Left ventricle myocardium inferior (tissue), 1 donor: ENCODE results near the gene AFAP1. TPM values are rescaled to one million over a fixed set of nuclear protein-coding genes. Genes with fewer than 3 reads are reported as not detected.

Experiments
- DNase-seq: peaks from one replicate; pipeline ENCODE4 v3.0.0-alpha.2; 2020
- H3K27ac ChIP-seq: fragments of 200-600 bp; replicated peaks from 2 replicates; pipeline ENCODE4 v1.8.0; 2021
- H3K27me3 ChIP-seq: fragments of 200-600 bp; 2 replicates; pipeline ENCODE4 v1.8.0; 2021; ENCODE audit warnings: low read depth
- H3K36me3 ChIP-seq: fragments of 200-600 bp; 2 replicates; pipeline ENCODE4 v1.8.0; 2021
- H3K4me1 ChIP-seq: fragments of 200-600 bp; 2 replicates; pipeline ENCODE4 v1.8.0; 2021
- H3K4me3 ChIP-seq: fragments of 200-600 bp; 2 replicates; pipeline ENCODE4 v1.8.0; 2021; ENCODE audit warnings: mild to moderate bottlenecking, moderate library complexity
- H3K9me3 ChIP-seq: fragments of 200-600 bp; replicated peaks from 2 replicates; pipeline ENCODE4 v1.8.0; 2021
- CTCF ChIP-seq: fragments of 200-600 bp; IDR thresholded peaks from 2 replicates; pipeline ENCODE4 v1.8.0; 2021; ENCODE audit warnings: antibody characterized with exemption, mild to moderate bottlenecking, borderline replicate concordance
- intact Hi-C: fragments of 100-400 bp; cut with micrococcal nuclease; formaldehyde crosslinking; loops from one replicate; pipeline ENCODE4 v1.11.0; 2022
- total RNA-seq: library from RNA; stranded (reverse); fragmentation: NEBNext Ultra II Directional; extraction: Animal tissue kit (Norgen Biotek cat#: 25700); gene quantifications from one replicate; pipeline ENCODE4 v1.2.1, GENCODE V29; 2021
- donor health status: DM: no; HTN: yes; CAD: no; lungs with severe emphysema.

The AFAP1 gene
- total RNA-seq, 1 donor from 2014 or later = 6.8 TPM

GRCh38 chr4:7867191-7867590, 72.5 kb downstream of the AFAP1 start:
- H3K4me3 ChIP-seq = no peak overlapping the region
- intact Hi-C loops = no loop called here
- no peak for DNase-seq
- H3K27ac ChIP-seq = no peak overlapping the region
- TF ChIP-seq CTCF = no peak
- peaks cover 14% of the 10 kb centered on the region for H3K36me3 ChIP-seq
- H3K27me3 ChIP-seq = no peaks in the 10 kb centered on the region
- peaks cover 22% of the 10 kb centered on the region for H3K4me1 ChIP-seq
- H3K9me3 ChIP-seq = no peaks in the 10 kb centered on the region

- Histone ChIP-seq H3K36me3 (peaks cover 14% of the 10 kb centered on the region), H3K4me1 (peaks cover 19% of the 10 kb centered on the region), H3K9me3 (no peaks in the 10 kb centered on the region), H3K4me3 (no peak overlapping the region), H3K27me3 (no peaks in the 10 kb centered on the region), H3K27ac (no peak overlapping the region)
- TF ChIP-seq CTCF = no peak
- no peak for DNase-seq
- intact Hi-C loops = no loop called here
These were observed 74.1 kb downstream of the AFAP1 start for GRCh38 chr4:7865533-7865932.

GRCh38 chr4:7864685-7865084, 75.0 kb downstream of the AFAP1 start:
- H3K4me3 ChIP-seq = no peak overlapping the region
- H3K27ac ChIP-seq = no peak overlapping the region
- intact Hi-C loops = no loop called here
- DNase-seq = no peak
- H3K36me3 ChIP-seq = peaks cover 14% of the 10 kb centered on the region
- no peak for TF ChIP-seq CTCF
- peaks cover 16% of the 10 kb centered on the region for H3K4me1 ChIP-seq
- H3K27me3 ChIP-seq = no peaks in the 10 kb centered on the region
- no peaks in the 10 kb centered on the region for H3K9me3 ChIP-seq

- no peak for DNase-seq
- H3K27ac ChIP-seq = no peak overlapping the region
- no peak overlapping the region for H3K4me3 ChIP-seq
- peaks cover 16% of the 10 kb centered on the region for H3K4me1 ChIP-seq
- no peaks in the 10 kb centered on the region for H3K27me3 ChIP-seq
- no peak for TF ChIP-seq CTCF
- H3K36me3 ChIP-seq = peaks cover 14% of the 10 kb centered on the region
- intact Hi-C loops = no loop called here
- no peaks in the 10 kb centered on the region for H3K9me3 ChIP-seq
These were observed 75.6 kb downstream of the AFAP1 start for GRCh38 chr4:7863911-7864681.

GRCh38 chr4:7862561-7863192, 77.0 kb downstream of the AFAP1 start:
- intact Hi-C loops = no loop called here
- no peak overlapping the region for H3K4me3 ChIP-seq
- no peaks in the 10 kb centered on the region for H3K27me3 ChIP-seq
- no peak for TF ChIP-seq CTCF
- DNase-seq = no peak
- H3K36me3 ChIP-seq = peaks cover 6% of the 10 kb centered on the region
- H3K4me1 ChIP-seq = peaks cover 27% of the 10 kb centered on the region
- H3K9me3 ChIP-seq = no peaks in the 10 kb centered on the region
- H3K27ac ChIP-seq = peak overlapping the region; percentile 4
